Liver (tissue), 9 donors: Measurements from ENCODE around the gene ADCY2. TPM values are rescaled to one million over a fixed set of nuclear protein-coding genes. Genes with fewer than 3 reads are reported as not detected.

Experiments used
- DNase-seq: peaks from one replicate; pipeline ENCODE4 v3.0.0-alpha.2; 2017; ENCODE audit warnings: low spot score
- H3K27ac ChIP-seq, 2 donors: one replicate each; pipeline ENCODE4 v1.7.0; 2013; ENCODE audit warnings: inconsistent platforms in 2 of 2, low read length in 2 of 2, control low read depth in 1 of 2, low read depth in 1 of 2, mild to moderate bottlenecking in 1 of 2
- H3K27me3 ChIP-seq, 4 donors: one replicate each; pipeline versions ENCODE4 v1.6.1 to v1.7.0; 2013; ENCODE audit warnings: low read length in 3 of 4, inconsistent platforms in 1 of 4, mild to moderate bottlenecking in 1 of 4, moderate library complexity in 1 of 4; ENCODE audit not compliant: control insufficient read depth in 4 of 4, insufficient read depth in 4 of 4
- H3K36me3 ChIP-seq, 4 donors: one replicate each; pipeline versions ENCODE4 v1.6.1 to v1.7.0; 2013; ENCODE audit warnings: low read length in 3 of 4, mild to moderate bottlenecking in 3 of 4, low read depth in 1 of 4, moderate library complexity in 1 of 4; ENCODE audit not compliant: control insufficient read depth in 4 of 4, insufficient read depth in 3 of 4
- H3K4me1 ChIP-seq, 4 donors: one replicate each; pipeline versions ENCODE4 v1.6.1 to v1.7.0; 2013; ENCODE audit warnings: low read length in 3 of 4, mild to moderate bottlenecking in 3 of 4, moderate library complexity in 1 of 4; ENCODE audit not compliant: control insufficient read depth in 4 of 4, insufficient read depth in 4 of 4
- H3K4me3 ChIP-seq, 3 donors: one replicate each; pipeline versions ENCODE4 v1.6.1 to v1.7.0; 2013; ENCODE audit warnings: low read length in 3 of 3, control low read depth in 1 of 3, low read depth in 1 of 3, mild to moderate bottlenecking in 1 of 3
- H3K9ac ChIP-seq, 2 donors: one replicate each; pipeline ENCODE4 v1.7.0; 2013; ENCODE audit warnings: low read length in 2 of 2, mild to moderate bottlenecking in 2 of 2, moderate library complexity in 2 of 2, control low read depth in 1 of 2, low read depth in 1 of 2
- H3K9me3 ChIP-seq, 4 donors: one replicate each; pipeline versions ENCODE4 v1.6.1 to v1.7.0; 2013; ENCODE audit warnings: low read length in 3 of 4; ENCODE audit not compliant: control insufficient read depth in 4 of 4
- ATF3 ChIP-seq: IDR thresholded peaks from 2 replicates; pipeline ENCODE4 v1.6.1; 2016; ENCODE audit warnings: antibody characterized with exemption
- CTCF ChIP-seq: fragments of 150-350 bp; IDR thresholded peaks from 2 replicates; pipeline ENCODE4 v1.5.1; 2017; ENCODE audit warnings: improper control_type of control experiment, low read depth, low read length; ENCODE audit not compliant: missing input control
- EGR1 ChIP-seq, 2 donors: IDR thresholded peaks; 2 replicates each; pipeline ENCODE4 v1.6.1; 2016 to 2018; ENCODE audit warnings: antibody characterized with exemption in 2 of 2, low read depth in 2 of 2
- FOXA1 ChIP-seq: IDR thresholded peaks from 2 replicates; pipeline ENCODE4 v1.6.1; 2016; ENCODE audit warnings: antibody characterized with exemption
- FOXA2 ChIP-seq: IDR thresholded peaks from 2 replicates; pipeline ENCODE4 v1.6.1; 2016; ENCODE audit warnings: antibody characterized with exemption
- GABPA ChIP-seq, 2 donors: IDR thresholded peaks in 1 of 2; conservative IDR thresholded peaks in 1 of 2; 2 replicates each; pipeline ENCODE4 v1.6.1; 2016; ENCODE audit warnings: antibody characterized with exemption in 2 of 2, mild to moderate bottlenecking in 1 of 2, moderate library complexity in 1 of 2
- HNF4A ChIP-seq, 2 donors: conservative IDR thresholded peaks; 2 replicates each; pipeline ENCODE4 v1.6.1; 2016; ENCODE audit warnings: antibody characterized with exemption in 2 of 2, mild to moderate bottlenecking in 2 of 2
- HNF4G ChIP-seq: IDR thresholded peaks from 2 replicates; pipeline ENCODE4 v1.6.1; 2016; ENCODE audit warnings: antibody characterized with exemption
- JUND ChIP-seq, 2 donors: IDR thresholded peaks; 2 replicates each; pipeline ENCODE4 v1.6.1; 2016; ENCODE audit warnings: antibody characterized with exemption in 2 of 2
- MAX ChIP-seq: IDR thresholded peaks from 2 replicates; pipeline ENCODE4 v1.6.1; 2016; ENCODE audit warnings: antibody characterized with exemption
- NR2F2 ChIP-seq: IDR thresholded peaks from 2 replicates; pipeline ENCODE4 v1.6.1; 2016; ENCODE audit warnings: antibody characterized with exemption
- RAD21 ChIP-seq, 2 donors: IDR thresholded peaks; 2 replicates each; pipeline ENCODE4 v1.6.1; 2016; ENCODE audit warnings: antibody characterized with exemption in 2 of 2, mild to moderate bottlenecking in 2 of 2
- REST ChIP-seq: IDR thresholded peaks from 2 replicates; pipeline ENCODE4 v1.6.1; 2016; ENCODE audit warnings: antibody characterized with exemption, mild to moderate bottlenecking
- RXRA ChIP-seq, 2 donors: IDR thresholded peaks; 2 replicates each; pipeline ENCODE4 v1.6.1; 2017 to 2018; ENCODE audit warnings: antibody characterized with exemption in 2 of 2, mild to moderate bottlenecking in 1 of 2
- SP1 ChIP-seq: IDR thresholded peaks from 2 replicates; pipeline ENCODE4 v1.6.1; 2018; ENCODE audit warnings: antibody characterized with exemption, mild to moderate bottlenecking
- TAF1 ChIP-seq: conservative IDR thresholded peaks from 2 replicates; pipeline ENCODE4 v1.6.1; 2016; ENCODE audit warnings: antibody characterized with exemption, mild to moderate bottlenecking
- YY1 ChIP-seq: IDR thresholded peaks from 2 replicates; pipeline ENCODE4 v1.6.1; 2016; ENCODE audit warnings: antibody characterized with exemption, mild to moderate bottlenecking
- ZBTB33 ChIP-seq: IDR thresholded peaks from 2 replicates; pipeline ENCODE4 v1.6.1; 2016; ENCODE audit warnings: antibody characterized with exemption
- WGBS: extraction: QIAGEN DNeasy Blood & Tissue Kit; methylation state at CpG from one replicate; pipeline ENCODE4 v1.1.7; 2013; 5-methylcytosine and 5-hydroxymethylcytosine counted together
- polyA plus RNA-seq, 2 donors: library from polyadenylated mRNA; stranded (reverse) in 1 of 2; unstranded in 1 of 2; fragments of 200-250 nt in 1 of 2; fragments of >200 nt in 1 of 2; fragmentation: Nextera tagmentation in 1 of 2; extraction: Ambion mirVana in 1 of 2; gene quantifications; one replicate each; pipeline versions ENCODE4 v1.2.1 to v1.2.3, GENCODE V29; 2013 to 2015
- total RNA-seq, 2 donors: library from RNA; depleted of rRNA; stranded (reverse); fragments of >200 nt; gene quantifications; one replicate each; pipeline ENCODE4 v1.2.3, GENCODE V29; 2014
- donor health status: healthy.
- donor health status: healthy.
- donor health status: healthy.
- donor health status: healthy.
- donor health status: healthy.

The ADCY2 gene
- total RNA-seq = not detected
- not detected for polyA plus RNA-seq

- TF ChIP-seq ZBTB33 (no peak), SP1 (no peak), RAD21 (IDR thresholded peaks at IDR 0.05) (no peak), MAX (no peak), TAF1 (no peak), ATF3 (no peak), FOXA1 (no peak), FOXA2 (no peak), HNF4A (conservative IDR thresholded peaks at IDR 0.05) (no peak), REST (no peak), HNF4G (no peak), CTCF (no peak), GABPA (IDR thresholded peaks at IDR 0.05 in 1 of 2, conservative IDR thresholded peaks at IDR 0.05 in 1 of 2) (no peak), NR2F2 (no peak), YY1 (no peak), EGR1 (IDR thresholded peaks at IDR 0.05; ENCODE audit: low read depth in 2 of 2) (no peak), RXRA (IDR thresholded peaks at IDR 0.05) (no peak), JUND (IDR thresholded peaks at IDR 0.05) (no peak)
- peaks cover 2 to 6% (median 6%) of the 10 kb centered on the region in 4 donors for H3K4me1 ChIP-seq
- H3K36me3 ChIP-seq = no peaks in the 10 kb centered on the region
- peaks cover 0 to 20% (median 13%) of the 10 kb centered on the region in 4 donors for H3K27me3 ChIP-seq
- peaks cover 0 to 4% (median 1%) of the 10 kb centered on the region in 4 donors for H3K9me3 ChIP-seq
- H3K27ac ChIP-seq = no peak within 1 kb of the TSS
- no peak for DNase-seq
- WGBS = 4% methylated on average over 121 of the region's 121 CpGs
- no peak within 1 kb of the TSS for H3K9ac ChIP-seq
- peak within 1 kb of the TSS in 1 of 3 donors; percentile 41 for H3K4me3 ChIP-seq
Measured at GRCh38 chr5:7395947-7396712, at the start of gene ADCY2. Gene ADCY2, plus strand, starts transcription at chr5:7396138. Its CDS starts 159 bp downstream, at chr5:7396297.
